ENCODE measurements around the gene ZER1. TPM values are rescaled to one million over a fixed set of nuclear protein-coding genes. Genes with fewer than 3 reads are reported as not detected.
A peak's percentile ranks its signal among the peaks of the same experiment; 100 is the strongest.

ZER1 gene
- total and polyA plus RNA-seq, 2 of the 4 experiments (the other 2 are of a cell fraction) = 7.7 to 34.9 TPM

DNA sequence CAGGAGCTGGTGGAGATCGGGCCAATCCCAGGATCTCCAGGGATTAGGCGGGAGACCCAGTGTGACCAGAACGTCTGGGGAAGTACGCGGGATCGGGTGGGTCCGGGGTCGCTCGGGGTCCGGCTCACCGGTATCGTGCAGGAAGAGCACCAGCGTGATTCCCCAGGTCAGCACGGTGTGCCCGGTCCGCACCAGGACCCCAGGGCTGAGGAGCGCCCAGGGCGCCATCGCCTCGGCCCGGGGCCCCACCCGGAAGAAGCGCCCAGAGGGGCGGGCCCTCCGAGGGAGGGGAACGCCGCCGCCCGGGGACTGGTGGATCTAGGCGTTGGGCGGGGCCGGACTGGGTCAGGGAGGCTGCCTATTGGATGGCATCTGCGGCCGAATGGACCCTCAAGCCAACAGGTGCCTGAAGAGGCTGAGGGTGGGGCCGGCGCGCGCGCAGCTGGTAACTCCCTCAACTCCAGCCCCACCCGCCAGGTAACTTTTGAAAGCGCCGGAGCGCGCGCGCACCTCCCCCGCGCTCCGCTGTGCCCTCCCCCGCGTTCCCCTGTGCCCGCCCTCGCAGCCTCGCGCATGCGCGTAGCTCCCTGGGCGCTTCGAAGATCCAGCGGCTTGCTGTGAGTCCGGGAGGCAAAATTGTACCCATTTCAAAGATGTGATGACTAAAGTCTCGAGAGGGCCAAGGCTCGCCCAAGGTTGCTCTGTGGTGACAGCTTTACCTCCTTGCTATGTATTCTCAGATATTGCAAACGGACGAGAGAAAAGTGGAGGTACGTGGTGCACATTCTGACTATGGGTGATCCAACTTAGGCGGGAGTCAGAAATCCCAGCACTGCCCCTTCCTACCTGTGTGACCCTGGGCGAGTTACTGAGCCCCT is 47.6 kb downstream of the ZER1 start, which contains the start of gene ZDHHC12:
Gene ZDHHC12 (minus strand): TSS at position 262 of the 878 bp plus-strand sequence. CDS start 34 bp downstream, at position 228.
- H2BK15ac ChIP-seq (ENCODE audit: low read depth, low read length) = no peak within 1 kb of the TSS
- DNase-seq (peak; percentile 88), ATAC-seq (ENCODE audit: low read depth) (peak; percentile 99)
- H3K9ac ChIP-seq (ENCODE audit: low read depth, low read length) = peak within 1 kb of the TSS; percentile 54
- POLR2A ChIA-PET (ENCODE audit: unreplicated experiment) = no interaction called here
- no peak within 1 kb of the TSS for H2BK5ac ChIP-seq (ENCODE audit: low read depth, low read length, poor library complexity, severe bottlenecking)
- H3K56ac ChIP-seq (ENCODE audit: extremely low read depth, insufficient read depth, low read length) = peak within 1 kb of the TSS; percentile 18; the same call in 1 of the 2 replicates
- H2BK20ac ChIP-seq (ENCODE audit: low read depth, low read length) = no peak within 1 kb of the TSS
- H2AK5ac ChIP-seq (ENCODE audit: low read depth, low read length) = peak within 1 kb of the TSS; percentile 70
- H4K20me1 ChIP-seq (ENCODE audit: insufficient read depth, low read length) = no peaks in the 10 kb centered on the region; the same call in 1 of the 2 replicates
- H3K4me2 ChIP-seq (ENCODE audit: low read depth, low read length) = peak within 1 kb of the TSS; percentile 96
- peak within 1 kb of the TSS; percentile 96 for H2AK9ac ChIP-seq (replicated peaks; ENCODE audit: low read depth, low read length, poor library complexity)
- H3K4me1 ChIP-seq (ENCODE audit: control insufficient read depth, insufficient read depth, low read length) = peaks cover 4% of the 10 kb centered on the region; the same call in 1 of the 2 replicates
- 0% methylated on average over 24 of the region's 68 CpGs; no CpG with 5 or more reads in 1 of the 2 experiments for WGBS, 2 experiments (ENCODE audit: extremely low coverage in 2 of 2, insufficient read length in 1 of 2)
- no peak within 1 kb of the TSS; the same call in 1 of the 2 replicates for H3K27ac ChIP-seq (ENCODE audit: insufficient read depth, low read length)
- peak within 1 kb of the TSS; percentile 56 for H3K4me3 ChIP-seq (ENCODE audit: insufficient read depth, low read depth, low read length)
- peak within 1 kb of the TSS; percentile 47 for H4K5ac ChIP-seq (ENCODE audit: low read depth, low read length)
- H3K4ac ChIP-seq (ENCODE audit: low read depth, low read length) = peak within 1 kb of the TSS; percentile 79
- dilution Hi-C loops (cut with HindIII; ENCODE audit: low sequenced_read_pairs, unreplicated experiment) (no loop called here), in situ Hi-C loops (cut with MboI; ENCODE audit: low sequenced_read_pairs) (no loop called here), intact Hi-C loops (cut with micrococcal nuclease) (loop anchor here (1.0 kb wide), 1 partner anchor 89 kb away; no protein-coding TSS in a partner anchor)
- TF ChIP-seq POLR2A (IDR thresholded peaks at IDR 0.05; ENCODE audit: low read depth, low read length) = peak; percentile 21; the same call in 1 of the 2 replicates
- TF ChIP-seq, protein P1, sequence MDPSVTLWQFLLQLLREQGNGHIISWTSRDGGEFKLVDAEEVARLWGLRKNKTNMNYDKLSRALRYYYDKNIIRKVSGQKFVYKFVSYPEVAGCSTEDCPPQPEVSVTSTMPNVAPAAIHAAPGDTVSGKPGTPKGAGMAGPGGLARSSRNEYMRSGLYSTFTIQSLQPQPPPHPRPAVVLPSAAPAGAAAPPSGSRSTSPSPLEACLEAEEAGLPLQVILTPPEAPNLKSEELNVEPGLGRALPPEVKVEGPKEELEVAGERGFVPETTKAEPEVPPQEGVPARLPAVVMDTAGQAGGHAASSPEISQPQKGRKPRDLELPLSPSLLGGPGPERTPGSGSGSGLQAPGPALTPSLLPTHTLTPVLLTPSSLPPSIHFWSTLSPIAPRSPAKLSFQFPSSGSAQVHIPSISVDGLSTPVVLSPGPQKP (IDR thresholded peaks at IDR 0.05; ENCODE audit: borderline replicate concordance, low read depth, low read length) = no peak
- no peak for TF ChIP-seq NFE2L2 (IDR thresholded peaks at IDR 0.05; ENCODE audit: low read depth, low read length)
- TF ChIP-seq RAD21 (IDR thresholded peaks at IDR 0.05; ENCODE audit: low read length) = no peak
- TF ChIP-seq MAZ (IDR thresholded peaks at IDR 0.05; ENCODE audit: borderline replicate concordance, low read depth, low read length) = peak; percentile 52; the same call in 1 of the 2 replicates
- TF ChIP-seq RCOR1 (IDR thresholded peaks at IDR 0.05; ENCODE audit: insufficient replicate concordance, low read length) = peak; percentile 98
- no peak for TF ChIP-seq MXI1 (IDR thresholded peaks at IDR 0.05; ENCODE audit: borderline replicate concordance, low read depth, low read length)
- no peak for TF ChIP-seq CHD1 (IDR thresholded peaks at IDR 0.05; ENCODE audit: low read depth, low read length)
- H3K36me3 ChIP-seq (ENCODE audit: control insufficient read depth, insufficient read depth, low read length) = peaks cover 3% of the 10 kb centered on the region
- H2BK120ac ChIP-seq (ENCODE audit: low read depth, low read length) = no peak within 1 kb of the TSS
- H3K14ac ChIP-seq (replicated peaks; ENCODE audit: low read depth, low read length) = peak within 1 kb of the TSS; percentile 75
- peak within 1 kb of the TSS; percentile 95 for H2AFZ ChIP-seq (replicated peaks; ENCODE audit: low read length, poor library complexity)
- H3K23ac ChIP-seq (ENCODE audit: low read depth, low read length) = peak within 1 kb of the TSS; percentile 54; the same call in 1 of the 2 replicates
- H4K91ac ChIP-seq (ENCODE audit: insufficient read depth, low read depth, low read length) = peak within 1 kb of the TSS; percentile 78
- H3K9me3 ChIP-seq (ENCODE audit: control insufficient read depth, insufficient read depth, low read length) = no peaks in the 10 kb centered on the region
- CTCF ChIA-PET = interaction anchor here (1.1 kb wide), 2 partner anchors 9 to 89 kb away, joined by 3 to 5 read pairs; no protein-coding TSS in a partner anchor
- peak within 1 kb of the TSS; percentile 88 to 94 for H4K8ac ChIP-seq (ENCODE audit: low read depth in 2 of 2, low read length in 2 of 2)
- no peak within 1 kb of the TSS for H3K18ac ChIP-seq (ENCODE audit: low read depth, low read length)
- BruUV-seq (replicated peaks) = no TSS peak
- no peaks in the 10 kb centered on the region for H3K27me3 ChIP-seq (ENCODE audit: control insufficient read depth, insufficient read depth, low read length)
- H3K9me1 ChIP-seq (ENCODE audit: insufficient read depth, low read length) = peaks cover 9% of the 10 kb centered on the region
- peaks cover 3 to 15% of the 10 kb centered on the region in 2 experiments for H3K79me1 ChIP-seq (ENCODE audit: low read depth in 1 of 2, low read length in 2 of 2)
